ENCODE results near the gene NTNG1. TPM values are rescaled to one million over a fixed set of nuclear protein-coding genes. Genes with fewer than 3 reads are reported as not detected.

NTNG1 gene
- total and polyA plus RNA-seq, 2 of the 13 experiments (the other 11 are each of a cell fraction or from before 2014, with no cell fraction given) = not detected

DNA sequence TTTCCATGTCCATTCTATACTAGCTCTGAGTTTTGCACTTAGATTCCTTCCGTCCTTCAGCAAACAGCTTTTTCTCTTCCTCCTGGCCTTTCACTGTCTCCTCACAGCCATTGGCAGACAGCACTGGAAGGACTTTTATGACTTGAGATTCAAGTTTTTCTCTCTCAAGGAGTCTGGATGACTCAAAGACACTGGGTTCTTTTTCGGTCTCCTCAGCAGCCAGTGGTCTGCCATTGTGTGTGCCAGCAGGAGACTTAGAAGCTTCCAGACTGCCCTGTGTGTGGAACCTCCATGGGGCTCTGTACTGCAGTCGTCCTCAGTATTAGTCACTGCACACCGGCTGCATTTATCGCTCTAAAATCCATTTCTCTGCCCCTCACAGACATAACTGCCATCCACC, 30.5 kb downstream of the NTNG1 start:
- intact Hi-C loops (cut with micrococcal nuclease; ENCODE audit: unreplicated experiment) (no loop called here), in situ Hi-C loops (cut with HindIII; ENCODE audit: extremely low pct_ligation_motif_present, low pct_unique_long_range_greater_than_20kb) (no loop called here)
- Histone ChIP-seq H3K27ac (ENCODE audit: extremely low read length, insufficient read depth, low read length) (no peak overlapping the region), H3K79me2 (ENCODE audit: insufficient read depth, low read length) (no peaks in the 10 kb centered on the region), H3K4me3 (replicated peaks in 1 of 3; ENCODE audit: insufficient read depth in 1 of 3, low read depth in 2 of 3, low read length in 3 of 3) (no peak overlapping the region), H3K36me3 (replicated peaks in 1 of 2; ENCODE audit: control insufficient read depth in 1 of 2, insufficient read depth in 2 of 2, low read length in 2 of 2) (no peaks in the 10 kb centered on the region), H3K4me2 (ENCODE audit: low read depth, low read length) (no peak overlapping the region), H2AFZ (ENCODE audit: low read length) (no peak overlapping the region), H3K9me3 (ENCODE audit: low read length) (no peaks in the 10 kb centered on the region; the same call in 1 of the 2 replicates), H3K9ac (ENCODE audit: insufficient read depth, low read depth, low read length) (no peak overlapping the region), H3K27me3 (ENCODE audit: control insufficient read depth in 1 of 2, insufficient read depth in 2 of 2, low read length in 2 of 2) (no peaks in the 10 kb centered on the region), H4K20me1 (ENCODE audit: insufficient read depth, low read length) (no peaks in the 10 kb centered on the region), H3K4me1 (ENCODE audit: insufficient read depth, low read length) (no peaks in the 10 kb centered on the region)
- DNase-seq (ENCODE audit: low spot score) = no peak
- TF ChIP-seq CEBPZ (IDR thresholded peaks at IDR 0.05; ENCODE audit: low read length) = no peak
- no peak for TF ChIP-seq MZF1 (CRISPR knock-in tag; IDR thresholded peaks at IDR 0.05; ENCODE audit: borderline replicate concordance)
- POLR2A ChIA-PET = no interaction called here
- WGBS (ENCODE audit: low lambda C conversion rate) = 46% methylated on average over 5 of the region's 5 CpGs
- FAIRE-seq = no peak
- CTCF ChIA-PET (ENCODE audit: low intra/inter-chr PET ratio, low total read pairs) = no interaction called here
- no peak for ATAC-seq
- BruUV-seq (replicated peaks) = no TSS peak

- Histone ChIP-seq H4K20me1 (ENCODE audit: insufficient read depth, low read length) (no peaks in the 10 kb centered on the region), H3K9ac (ENCODE audit: insufficient read depth, low read depth, low read length) (no peak overlapping the region), H3K4me3 (replicated peaks in 1 of 3; ENCODE audit: insufficient read depth in 1 of 3, low read depth in 2 of 3, low read length in 3 of 3) (no peak overlapping the region), H3K9me3 (ENCODE audit: low read length) (no peaks in the 10 kb centered on the region; the same call in 1 of the 2 replicates), H3K4me2 (ENCODE audit: low read depth, low read length) (no peak overlapping the region), H3K27me3 (ENCODE audit: control insufficient read depth in 1 of 2, insufficient read depth in 2 of 2, low read length in 2 of 2) (no peaks in the 10 kb centered on the region), H3K4me1 (ENCODE audit: insufficient read depth, low read length) (no peaks in the 10 kb centered on the region), H3K79me2 (ENCODE audit: insufficient read depth, low read length) (no peaks in the 10 kb centered on the region), H2AFZ (ENCODE audit: low read length) (no peak overlapping the region), H3K36me3 (replicated peaks in 1 of 2; ENCODE audit: control insufficient read depth in 1 of 2, insufficient read depth in 2 of 2, low read length in 2 of 2) (no peaks in the 10 kb centered on the region), H3K27ac (ENCODE audit: extremely low read length, insufficient read depth, low read length) (no peak overlapping the region)
- ATAC-seq (no peak), FAIRE-seq (no peak), DNase-seq (ENCODE audit: low spot score) (no peak)
- ChIA-PET POLR2A (no interaction called here), CTCF (ENCODE audit: low intra/inter-chr PET ratio, low total read pairs) (no interaction called here)
- 0% methylated on average over 5 of the region's 5 CpGs for WGBS (ENCODE audit: low lambda C conversion rate)
- in situ Hi-C loops (cut with HindIII; ENCODE audit: extremely low pct_ligation_motif_present, low pct_unique_long_range_greater_than_20kb) (no loop called here), intact Hi-C loops (cut with micrococcal nuclease; ENCODE audit: unreplicated experiment) (no loop called here)
- TF ChIP-seq THRA (CRISPR knock-in tag; IDR thresholded peaks at IDR 0.05; ENCODE audit: borderline replicate concordance) (no peak), SP1 (IDR thresholded peaks at IDR 0.05) (no peak), SP1 (CRISPR knock-in tag; IDR thresholded peaks at IDR 0.05) (no peak), TBP (CRISPR knock-in tag; IDR thresholded peaks at IDR 0.05) (no peak), AHR (CRISPR knock-in tag; IDR thresholded peaks at IDR 0.05) (no peak), DR1 (CRISPR knock-in tag; IDR thresholded peaks at IDR 0.05) (no peak), ZNF724P (CRISPR knock-in tag; IDR thresholded peaks at IDR 0.05; ENCODE audit: borderline replicate concordance) (no peak)
- TF ChIP-seq, protein P1, sequence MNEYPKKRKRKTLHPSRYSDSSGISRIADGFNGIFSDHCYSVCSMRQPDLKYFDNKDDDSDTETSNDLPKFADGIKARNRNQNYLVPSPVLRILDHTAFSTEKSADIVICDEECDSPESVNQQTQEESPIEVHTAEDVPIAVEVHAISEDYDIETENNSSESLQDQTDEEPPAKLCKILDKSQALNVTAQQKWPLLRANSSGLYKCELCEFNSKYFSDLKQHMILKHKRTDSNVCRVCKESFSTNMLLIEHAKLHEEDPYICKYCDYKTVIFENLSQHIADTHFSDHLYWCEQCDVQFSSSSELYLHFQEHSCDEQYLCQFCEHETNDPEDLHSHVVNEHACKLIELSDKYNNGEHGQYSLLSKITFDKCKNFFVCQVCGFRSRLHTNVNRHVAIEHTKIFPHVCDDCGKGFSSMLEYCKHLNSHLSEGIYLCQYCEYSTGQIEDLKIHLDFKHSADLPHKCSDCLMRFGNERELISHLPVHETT (CRISPR knock-in tag; conservative IDR thresholded peaks at IDR 0.05) = no peak
- no TSS peak for BruUV-seq (replicated peaks)
These were observed 31.8 kb downstream of the NTNG1 start for GRCh38 chr1:107172450-107173170.
